ENCODE data around the gene HBA2. TPM values are rescaled to one million over a fixed set of nuclear protein-coding genes. Genes with fewer than 3 reads are reported as not detected.

HBA2 gene
- total and polyA plus RNA-seq, 2 of the 4 experiments (the other 2 are of a cell fraction) = not detected

DNA sequence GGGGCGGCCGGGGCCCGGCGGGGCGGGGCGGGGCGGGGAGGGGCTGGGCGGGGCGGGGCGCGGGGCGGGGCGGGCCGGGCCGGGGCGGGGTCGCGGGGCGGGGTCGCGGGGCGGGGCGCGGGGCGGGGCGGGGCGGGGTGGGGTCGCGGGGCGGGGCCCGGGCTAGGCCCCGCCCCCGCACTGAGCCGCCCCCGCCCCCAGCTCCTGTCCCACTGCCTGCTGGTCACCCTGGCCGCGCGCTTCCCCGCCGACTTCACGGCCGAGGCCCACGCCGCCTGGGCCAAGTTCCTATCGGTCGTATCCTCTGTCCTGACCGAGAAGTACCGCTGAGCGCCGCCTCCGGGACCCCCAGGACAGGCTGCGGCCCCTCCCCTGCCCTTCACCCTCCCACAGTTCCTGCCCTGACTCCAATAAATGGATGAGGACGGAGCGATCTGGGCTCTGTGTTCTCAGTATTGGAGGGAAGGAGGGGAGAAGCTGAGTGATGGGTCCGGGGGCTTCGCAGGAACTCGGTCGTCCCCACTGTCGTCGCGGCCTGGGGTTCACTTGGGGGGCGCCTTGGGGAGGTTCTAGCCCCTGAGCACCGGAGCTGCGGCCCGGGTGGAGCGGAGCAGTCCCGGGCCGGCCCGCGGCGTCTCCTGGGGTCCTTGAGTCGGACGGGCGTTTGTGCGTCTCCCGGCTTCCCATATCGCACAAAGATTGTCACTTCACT is 7.7 kb upstream of the HBA2 start:
- Histone ChIP-seq H3K9me3 (ENCODE audit: control insufficient read depth, insufficient read depth, low read length) (no peaks in the 10 kb centered on the region; the same call in none of the 2 replicates), H3K4me1 (ENCODE audit: control insufficient read depth, insufficient read depth, low read length) (no peaks in the 10 kb centered on the region; the same call in 1 of the 2 replicates), H3K79me1 (ENCODE audit: low read depth in 1 of 2, low read length in 2 of 2) (no peaks in the 10 kb centered on the region), H4K5ac (ENCODE audit: low read depth, low read length) (no peak overlapping the region), H4K91ac (ENCODE audit: insufficient read depth, low read depth, low read length) (no peak overlapping the region), H3K23ac (ENCODE audit: low read depth, low read length) (no peak overlapping the region), H3K36me3 (ENCODE audit: control insufficient read depth, insufficient read depth, low read length) (no peaks in the 10 kb centered on the region), H3K4me2 (ENCODE audit: low read depth, low read length) (peak overlapping the region; percentile 67), H4K8ac (ENCODE audit: low read depth in 2 of 2, low read length in 2 of 2) (no peak overlapping the region), H2BK5ac (ENCODE audit: low read depth, low read length, poor library complexity, severe bottlenecking) (no peak overlapping the region), H2BK20ac (ENCODE audit: low read depth, low read length) (no peak overlapping the region), H2BK120ac (ENCODE audit: low read depth, low read length) (no peak overlapping the region), H2AFZ (replicated peaks; ENCODE audit: low read length, poor library complexity) (peak overlapping the region; percentile 51), H3K4me3 (ENCODE audit: insufficient read depth, low read depth, low read length) (no peak overlapping the region), H2BK15ac (ENCODE audit: low read depth, low read length) (no peak overlapping the region), H3K27ac (ENCODE audit: insufficient read depth, low read length) (no peak overlapping the region), H3K27me3 (ENCODE audit: control insufficient read depth, insufficient read depth, low read length) (peaks cover 57% of the 10 kb centered on the region), H2AK5ac (ENCODE audit: low read depth, low read length) (no peak overlapping the region), H3K56ac (ENCODE audit: extremely low read depth, insufficient read depth, low read length) (no peak overlapping the region), H3K14ac (replicated peaks; ENCODE audit: low read depth, low read length) (no peak overlapping the region), H3K9ac (ENCODE audit: low read depth, low read length) (no peak overlapping the region), H3K18ac (ENCODE audit: low read depth, low read length) (no peak overlapping the region), H4K20me1 (ENCODE audit: insufficient read depth, low read length) (peaks cover 5% of the 10 kb centered on the region), H2AK9ac (replicated peaks; ENCODE audit: low read depth, low read length, poor library complexity) (no peak overlapping the region), H3K9me1 (ENCODE audit: insufficient read depth, low read length) (0 out of 2 replicates have a peak, but pooled peaks cover 4% of the 10 kb centered on the region), H3K4ac (ENCODE audit: low read depth, low read length) (no peak overlapping the region)
- ChIA-PET POLR2A (ENCODE audit: unreplicated experiment) (no interaction called here), CTCF (no interaction called here)
- in situ Hi-C loops (cut with MboI; ENCODE audit: low sequenced_read_pairs) (no loop called here), intact Hi-C loops (cut with micrococcal nuclease) (no loop called here), dilution Hi-C loops (cut with HindIII; ENCODE audit: low sequenced_read_pairs, unreplicated experiment) (no loop called here)
- BruUV-seq (replicated peaks) = no TSS peak
- TF ChIP-seq FOS (IDR thresholded peaks at IDR 0.05; ENCODE audit: low read depth, low read length) = no peak
- TF ChIP-seq NFE2L2 (IDR thresholded peaks at IDR 0.05; ENCODE audit: low read depth, low read length) = no peak
- no peak for TF ChIP-seq BHLHE40 (IDR thresholded peaks at IDR 0.05; ENCODE audit: low read depth, low read length)
- no peak for TF ChIP-seq CEBPB (IDR thresholded peaks at IDR 0.05; ENCODE audit: low read depth, low read length)
- no peak for TF ChIP-seq RCOR1 (IDR thresholded peaks at IDR 0.05; ENCODE audit: insufficient replicate concordance, low read length)
- TF ChIP-seq CHD1 (IDR thresholded peaks at IDR 0.05; ENCODE audit: low read depth, low read length) = no peak
- TF ChIP-seq MXI1 (IDR thresholded peaks at IDR 0.05; ENCODE audit: borderline replicate concordance, low read depth, low read length) = no peak
- TF ChIP-seq CTCF (conservative IDR thresholded peaks at IDR 0.05; ENCODE audit: low read depth, low read length) = no peak
- no peak for TF ChIP-seq POLR2A (IDR thresholded peaks at IDR 0.05; ENCODE audit: low read depth, low read length)
- no peak for TF ChIP-seq ELK1 (IDR thresholded peaks at IDR 0.05; ENCODE audit: borderline replicate concordance, low read depth, low read length)
- TF ChIP-seq MAFK (IDR thresholded peaks at IDR 0.05; ENCODE audit: low read depth, low read length) = no peak
- no peak for TF ChIP-seq SMC3 (IDR thresholded peaks at IDR 0.05; ENCODE audit: low read depth, low read length)
- no peak for TF ChIP-seq MAZ (IDR thresholded peaks at IDR 0.05; ENCODE audit: borderline replicate concordance, low read depth, low read length)
- no peak for TF ChIP-seq RAD21 (IDR thresholded peaks at IDR 0.05; ENCODE audit: low read length)
- no peak for TF ChIP-seq USF2 (IDR thresholded peaks at IDR 0.05; ENCODE audit: low read depth, low read length)
- TF ChIP-seq RFX5 (IDR thresholded peaks at IDR 0.05; ENCODE audit: low read depth, low read length) = no peak
- ATAC-seq (ENCODE audit: low read depth) = peak; percentile 63; the same call in 1 of the 2 replicates
- 0% methylated on average over 4 of the region's 77 CpGs; no CpG with 5 or more reads in 1 of the 2 experiments for WGBS, 2 experiments (ENCODE audit: extremely low coverage in 2 of 2, insufficient read length in 1 of 2)
- no peak for DNase-seq
